Fibroblast of lung (primary cell): ENCODE data around the gene FAM83D.

Experiments used
- EZH2 ChIP-seq: IDR thresholded peaks from 2 replicates; pipeline ENCODE4 v1.5.1; 2012; ENCODE audit warnings: low read length, control low read depth, mild to moderate bottlenecking; ENCODE audit errors: missing control alignments
- TF ChIP-seq, protein P1 (sequence below), 2 donors: IDR thresholded peaks in 1 of 2; conservative IDR thresholded peaks in 1 of 2; 1 replicate in 1 of 2; 2 replicates in 1 of 2; pipeline ENCODE4 v1.5.1; 2011 to 2012; ENCODE audit warnings: low read length in 2 of 2, control low read depth in 1 of 2, inconsistent platforms in 1 of 2, low read depth in 1 of 2, mild to moderate bottlenecking in 1 of 2

- TF ChIP-seq, protein P1, sequence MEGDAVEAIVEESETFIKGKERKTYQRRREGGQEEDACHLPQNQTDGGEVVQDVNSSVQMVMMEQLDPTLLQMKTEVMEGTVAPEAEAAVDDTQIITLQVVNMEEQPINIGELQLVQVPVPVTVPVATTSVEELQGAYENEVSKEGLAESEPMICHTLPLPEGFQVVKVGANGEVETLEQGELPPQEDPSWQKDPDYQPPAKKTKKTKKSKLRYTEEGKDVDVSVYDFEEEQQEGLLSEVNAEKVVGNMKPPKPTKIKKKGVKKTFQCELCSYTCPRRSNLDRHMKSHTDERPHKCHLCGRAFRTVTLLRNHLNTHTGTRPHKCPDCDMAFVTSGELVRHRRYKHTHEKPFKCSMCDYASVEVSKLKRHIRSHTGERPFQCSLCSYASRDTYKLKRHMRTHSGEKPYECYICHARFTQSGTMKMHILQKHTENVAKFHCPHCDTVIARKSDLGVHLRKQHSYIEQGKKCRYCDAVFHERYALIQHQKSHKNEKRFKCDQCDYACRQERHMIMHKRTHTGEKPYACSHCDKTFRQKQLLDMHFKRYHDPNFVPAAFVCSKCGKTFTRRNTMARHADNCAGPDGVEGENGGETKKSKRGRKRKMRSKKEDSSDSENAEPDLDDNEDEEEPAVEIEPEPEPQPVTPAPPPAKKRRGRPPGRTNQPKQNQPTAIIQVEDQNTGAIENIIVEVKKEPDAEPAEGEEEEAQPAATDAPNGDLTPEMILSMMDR (conservative IDR thresholded peaks at IDR 0.05 in 1 of 2, IDR thresholded peaks at IDR 0.05 in 1 of 2; ENCODE audit: low read depth in 1 of 2, low read length in 2 of 2), result peak; percentile 46 to 53
- no peak for TF ChIP-seq EZH2
Measured at GRCh38 chr20:38962044-38962927, 36.1 kb downstream of the FAM83D start, which contains the start of gene DHX35.
